ENCODE results near the gene DNAI1. TPM values are rescaled to one million over a fixed set of nuclear protein-coding genes. Genes with fewer than 3 reads are reported as not detected.

Gene DNAI1
- total RNA-seq, 4 donors from 2014 or later, result 0.49 TPM; not detected in 3

DNA sequence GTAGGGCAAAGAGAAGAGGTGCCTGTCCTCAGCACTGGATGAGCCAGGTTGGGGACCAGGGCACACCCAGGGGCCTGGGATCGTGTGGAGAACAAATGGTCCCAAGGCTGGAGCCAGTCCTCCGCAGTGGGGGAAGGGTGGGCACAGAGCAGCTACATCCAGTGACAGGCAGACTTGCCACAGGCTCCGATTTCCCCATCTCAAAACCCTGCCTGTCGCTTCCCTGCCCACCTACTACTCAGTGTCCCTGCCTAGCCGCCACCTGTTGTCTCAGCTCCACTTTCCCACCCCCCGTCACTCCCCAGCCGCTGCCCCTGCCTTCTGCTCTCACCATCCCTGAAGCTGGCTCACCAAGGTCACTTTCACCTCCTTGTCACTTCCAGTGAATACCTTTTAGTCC lies 78.1 kb downstream of the DNAI1 start:
- Histone ChIP-seq H3K36me3 (no peaks in the 10 kb centered on the region), H3K9me3 (no peaks in the 10 kb centered on the region), H3K27me3 (no peaks in the 10 kb centered on the region), H3K27ac (no peak overlapping the region), H3K4me1 (no peaks in the 10 kb centered on the region), H3K4me3 (no peak overlapping the region)
- in situ Hi-C loops (cut with MboI; ENCODE audit: low sequenced_read_pairs in 4 of 4) (no loop called here), intact Hi-C loops (cut with DNase I; ENCODE audit: low total_unique reads) (no loop called here)
- ATAC-seq, result no peak
- no peak for TF ChIP-seq POLR2A (IDR thresholded peaks at IDR 0.05)
- DNase-seq, result no peak

DNA sequence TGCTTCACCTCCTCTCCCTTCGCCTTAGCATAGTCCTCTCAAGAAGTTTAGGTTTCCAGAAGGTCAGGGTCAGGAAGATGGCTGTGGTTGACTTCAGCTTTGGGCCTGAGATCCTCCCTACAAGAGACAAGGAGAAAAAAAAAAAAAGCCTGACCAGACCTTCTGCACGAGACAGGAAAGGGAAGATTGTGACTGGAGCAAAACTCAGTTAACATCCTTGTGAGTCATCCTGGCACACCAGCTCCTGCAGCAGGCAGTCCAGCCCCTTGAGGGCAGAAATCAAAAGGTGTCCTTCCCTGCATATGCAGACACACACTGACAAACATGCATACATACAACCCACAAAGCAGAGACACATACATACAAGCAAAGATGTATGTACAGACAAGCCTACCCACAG lies 82.2 kb downstream of the DNAI1 start:
- no peaks in the 10 kb centered on the region for H3K9me3 ChIP-seq
- in situ Hi-C loops (cut with MboI; ENCODE audit: low sequenced_read_pairs in 4 of 4) (no loop called here), intact Hi-C loops (cut with DNase I; ENCODE audit: low total_unique reads) (no loop called here)
- no peak overlapping the region for H3K4me3 ChIP-seq
- TF ChIP-seq, protein P1, sequence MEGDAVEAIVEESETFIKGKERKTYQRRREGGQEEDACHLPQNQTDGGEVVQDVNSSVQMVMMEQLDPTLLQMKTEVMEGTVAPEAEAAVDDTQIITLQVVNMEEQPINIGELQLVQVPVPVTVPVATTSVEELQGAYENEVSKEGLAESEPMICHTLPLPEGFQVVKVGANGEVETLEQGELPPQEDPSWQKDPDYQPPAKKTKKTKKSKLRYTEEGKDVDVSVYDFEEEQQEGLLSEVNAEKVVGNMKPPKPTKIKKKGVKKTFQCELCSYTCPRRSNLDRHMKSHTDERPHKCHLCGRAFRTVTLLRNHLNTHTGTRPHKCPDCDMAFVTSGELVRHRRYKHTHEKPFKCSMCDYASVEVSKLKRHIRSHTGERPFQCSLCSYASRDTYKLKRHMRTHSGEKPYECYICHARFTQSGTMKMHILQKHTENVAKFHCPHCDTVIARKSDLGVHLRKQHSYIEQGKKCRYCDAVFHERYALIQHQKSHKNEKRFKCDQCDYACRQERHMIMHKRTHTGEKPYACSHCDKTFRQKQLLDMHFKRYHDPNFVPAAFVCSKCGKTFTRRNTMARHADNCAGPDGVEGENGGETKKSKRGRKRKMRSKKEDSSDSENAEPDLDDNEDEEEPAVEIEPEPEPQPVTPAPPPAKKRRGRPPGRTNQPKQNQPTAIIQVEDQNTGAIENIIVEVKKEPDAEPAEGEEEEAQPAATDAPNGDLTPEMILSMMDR (IDR thresholded peaks at IDR 0.05 in 4 of 5, conservative IDR thresholded peaks at IDR 0.05 in 1 of 5), result no peak
- TF ChIP-seq POLR2A (IDR thresholded peaks at IDR 0.05), result no peak
- no peak overlapping the region for H3K27ac ChIP-seq
- no peaks in the 10 kb centered on the region for H3K4me1 ChIP-seq
- H3K27me3 ChIP-seq, result no peaks in the 10 kb centered on the region
- no peaks in the 10 kb centered on the region for H3K36me3 ChIP-seq
- ATAC-seq (no peak), DNase-seq (no peak)

DNA sequence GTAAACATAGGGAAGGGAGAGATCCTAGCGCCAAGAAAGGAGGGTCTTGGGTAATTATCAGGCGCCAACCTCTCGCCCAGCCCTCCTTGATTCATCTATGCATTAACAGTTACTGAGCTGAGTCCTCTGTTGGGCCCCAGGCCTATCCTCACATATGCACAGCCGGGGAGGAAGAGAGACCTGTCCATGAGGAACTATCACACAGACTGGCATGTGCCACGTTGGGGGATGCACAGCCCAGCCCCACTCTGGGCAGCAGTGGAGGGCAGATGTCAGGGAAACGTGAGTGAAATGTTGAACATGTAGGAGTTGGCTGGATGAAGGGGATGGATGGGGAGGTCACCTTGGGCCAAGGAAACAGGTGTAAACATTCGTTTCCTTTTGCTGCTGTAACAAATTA lies 82.9 kb downstream of the DNAI1 start:
- H3K4me1 ChIP-seq, result no peaks in the 10 kb centered on the region
- H3K27ac ChIP-seq, result no peak overlapping the region
- TF ChIP-seq, protein P1 (IDR thresholded peaks at IDR 0.05 in 4 of 5, conservative IDR thresholded peaks at IDR 0.05 in 1 of 5), result no peak
- TF ChIP-seq POLR2A (IDR thresholded peaks at IDR 0.05), result no peak
- no peaks in the 10 kb centered on the region for H3K9me3 ChIP-seq
- ATAC-seq, result no peak
- no peak overlapping the region for H3K4me3 ChIP-seq
- DNase-seq, result no peak
- H3K27me3 ChIP-seq, result no peaks in the 10 kb centered on the region
- intact Hi-C loops (cut with DNase I; ENCODE audit: low total_unique reads), result no loop called here
- H3K36me3 ChIP-seq, result no peaks in the 10 kb centered on the region
- in situ Hi-C loops (cut with MboI; ENCODE audit: low sequenced_read_pairs in 4 of 4), result no loop called here

DNA sequence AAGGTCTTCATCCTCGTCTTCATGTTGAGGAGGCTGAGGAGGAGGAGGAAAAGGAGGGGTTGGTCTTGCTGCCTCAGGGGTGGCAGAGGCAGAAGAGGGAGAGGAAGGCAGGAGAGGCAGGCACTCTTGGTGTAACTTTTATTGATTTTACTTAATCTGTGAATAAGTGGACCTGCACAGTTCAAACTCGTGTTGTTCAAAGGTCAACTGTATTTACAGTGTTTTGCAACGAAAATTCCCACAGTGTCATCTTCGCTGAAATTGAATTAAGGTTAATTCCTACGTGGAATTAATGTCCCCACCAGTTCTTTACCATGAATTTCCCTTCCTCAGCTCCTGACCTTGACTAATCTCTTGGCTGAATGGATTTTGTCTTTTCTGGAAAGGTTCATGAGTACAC lies 85.4 kb downstream of the DNAI1 start:
- TF ChIP-seq POLR2A (IDR thresholded peaks at IDR 0.05), result no peak
- TF ChIP-seq, protein P1 (IDR thresholded peaks at IDR 0.05 in 4 of 5, conservative IDR thresholded peaks at IDR 0.05 in 1 of 5), result no peak
- no peaks in the 10 kb centered on the region for H3K36me3 ChIP-seq
- no peaks in the 10 kb centered on the region for H3K9me3 ChIP-seq
- no peak overlapping the region for H3K4me3 ChIP-seq
- in situ Hi-C loops (cut with MboI; ENCODE audit: low sequenced_read_pairs in 4 of 4) (no loop called here), intact Hi-C loops (cut with DNase I; ENCODE audit: low total_unique reads) (no loop called here)
- H3K27me3 ChIP-seq, result no peaks in the 10 kb centered on the region
- H3K27ac ChIP-seq, result no peak overlapping the region
- DNase-seq (no peak), ATAC-seq (no peak)
- peaks cover 0 to 6% of the 10 kb centered on the region in 2 donors for H3K4me1 ChIP-seq

DNA sequence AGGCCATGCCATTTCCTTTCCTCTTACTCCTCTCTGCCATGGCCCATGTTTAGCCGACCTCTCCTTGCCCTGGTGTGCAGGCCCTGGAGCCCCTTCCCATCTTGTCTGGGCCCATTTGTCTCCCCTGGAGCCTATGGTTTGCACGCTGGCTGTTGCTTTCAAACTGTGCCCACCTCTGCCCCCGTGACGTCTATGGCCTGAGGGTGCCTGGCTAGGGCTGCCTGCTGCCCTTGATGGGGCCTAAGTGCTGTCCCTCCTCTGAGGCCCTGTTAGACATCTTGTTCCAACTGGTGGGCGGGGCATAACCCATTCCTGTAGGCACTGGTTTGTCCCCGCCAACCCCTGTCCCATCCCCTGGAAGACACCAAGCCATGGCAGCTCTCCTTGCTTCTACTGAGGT lies 86.9 kb downstream of the DNAI1 start:
- Histone ChIP-seq H3K4me1 (peaks cover 0 to 6% of the 10 kb centered on the region in 2 donors), H3K36me3 (no peaks in the 10 kb centered on the region), H3K27me3 (no peaks in the 10 kb centered on the region), H3K27ac (no peak overlapping the region), H3K4me3 (no peak overlapping the region), H3K9me3 (no peaks in the 10 kb centered on the region)
- in situ Hi-C loops (cut with MboI; ENCODE audit: low sequenced_read_pairs in 4 of 4) (no loop called here), intact Hi-C loops (cut with DNase I; ENCODE audit: low total_unique reads) (no loop called here)
- DNase-seq, result no peak
- ATAC-seq, result no peak
- TF ChIP-seq, protein P1 (IDR thresholded peaks at IDR 0.05 in 4 of 5, conservative IDR thresholded peaks at IDR 0.05 in 1 of 5), result no peak
- no peak for TF ChIP-seq POLR2A (IDR thresholded peaks at IDR 0.05)
